Measurements from ENCODE around the gene CHPT1. TPM values are rescaled to one million over a fixed set of nuclear protein-coding genes. Genes with fewer than 3 reads are reported as not detected.
A peak's percentile ranks its signal among the peaks of the same experiment; 100 is the strongest.

The CHPT1 gene
- total and polyA plus RNA-seq, 9 of the 15 experiments (the other 6 are each of a cell fraction or from before 2014, with no cell fraction given), result 15.3 to 210 (median 91.9) TPM

DNA sequence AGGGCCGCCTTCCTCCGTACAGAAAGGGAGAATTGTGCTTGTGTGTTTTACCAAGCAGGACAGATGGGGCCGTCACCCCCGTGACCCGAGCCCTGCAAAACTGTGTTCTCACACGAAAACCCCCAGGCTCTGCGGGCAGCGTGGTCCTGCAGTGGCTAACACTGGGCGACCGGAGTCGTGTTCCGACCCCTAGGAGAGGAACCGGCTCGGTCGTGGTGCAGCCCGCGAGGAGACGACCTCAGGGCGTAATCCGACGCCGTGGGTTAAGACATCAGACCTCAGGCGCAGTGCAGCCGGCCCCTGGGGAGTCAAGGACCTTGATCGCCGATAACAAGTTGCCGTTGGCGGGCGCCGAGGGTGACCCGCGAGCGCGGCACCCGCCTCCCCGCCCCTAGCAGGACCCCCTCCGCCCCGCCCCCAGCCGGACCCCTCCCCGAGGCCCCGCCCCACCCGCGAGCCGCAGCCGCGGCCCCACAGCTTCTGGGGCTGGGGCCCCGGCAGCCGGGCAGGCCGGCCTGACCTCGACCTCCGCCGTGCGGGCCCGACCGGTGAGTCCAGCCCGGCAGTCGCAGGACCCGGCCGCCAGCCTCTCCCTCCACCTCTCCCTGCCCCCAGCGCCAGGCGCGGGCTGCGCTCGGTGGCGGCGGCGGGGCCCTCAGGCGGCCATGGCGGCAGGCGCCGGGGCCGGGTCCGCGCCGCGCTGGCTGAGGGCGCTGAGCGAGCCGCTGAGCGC is at the start of gene CHPT1 (continued):
- TF ChIP-seq FOXK1 (CRISPR knock-in tag; IDR thresholded peaks at IDR 0.05; ENCODE audit: borderline replicate concordance) (no peak), GABPB2 (CRISPR knock-in tag; conservative IDR thresholded peaks at IDR 0.05) (no peak), CREB1 (IDR thresholded peaks at IDR 0.05) (peak; percentile 21; the same call in 1 of the 2 replicates), CREB1 (CRISPR knock-in tag; IDR thresholded peaks at IDR 0.05) (no peak; the same call in 1 of the 2 replicates), HNRNPH1 (optimal IDR thresholded peaks at IDR 0.05; ENCODE audit: low read depth, low read length) (no peak), HSF4 (CRISPR knock-in tag; IDR thresholded peaks at IDR 0.05; ENCODE audit: borderline replicate concordance) (no peak), XRCC5 (IDR thresholded peaks at IDR 0.05; ENCODE audit: low read depth, low read length) (no peak), SLC30A9 (CRISPR knock-in tag; IDR thresholded peaks at IDR 0.05) (no peak), SETDB1 (IDR thresholded peaks at IDR 0.05; ENCODE audit: low read length) (no peak), BRD4 (IDR thresholded peaks at IDR 0.05) (no peak), PCBP1 (IDR thresholded peaks at IDR 0.05; ENCODE audit: low read depth, low read length, poor library complexity, severe bottlenecking) (peak; percentile 11), POLR3A (IDR thresholded peaks at IDR 0.05; ENCODE audit: borderline replicate concordance, extremely low read depth, insufficient read depth, insufficient read length) (no peak)
- TF ChIP-seq, protein P1, sequence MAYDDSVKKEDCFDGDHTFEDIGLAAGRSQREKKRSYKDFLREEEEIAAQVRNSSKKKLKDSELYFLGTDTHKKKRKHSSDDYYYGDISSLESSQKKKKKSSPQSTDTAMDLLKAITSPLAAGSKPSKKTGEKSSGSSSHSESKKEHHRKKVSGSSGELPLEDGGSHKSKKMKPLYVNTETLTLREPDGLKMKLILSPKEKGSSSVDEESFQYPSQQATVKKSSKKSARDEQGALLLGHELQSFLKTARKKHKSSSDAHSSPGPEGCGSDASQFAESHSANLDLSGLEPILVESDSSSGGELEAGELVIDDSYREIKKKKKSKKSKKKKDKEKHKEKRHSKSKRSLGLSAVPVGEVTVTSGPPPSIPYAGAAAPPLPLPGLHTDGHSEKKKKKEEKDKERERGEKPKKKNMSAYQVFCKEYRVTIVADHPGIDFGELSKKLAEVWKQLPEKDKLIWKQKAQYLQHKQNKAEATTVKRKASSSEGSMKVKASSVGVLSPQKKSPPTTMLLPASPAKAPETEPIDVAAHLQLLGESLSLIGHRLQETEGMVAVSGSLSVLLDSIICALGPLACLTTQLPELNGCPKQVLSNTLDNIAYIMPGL (CRISPR knock-in tag; IDR thresholded peaks at IDR 0.05), result no peak
- TF ChIP-seq, protein P2, sequence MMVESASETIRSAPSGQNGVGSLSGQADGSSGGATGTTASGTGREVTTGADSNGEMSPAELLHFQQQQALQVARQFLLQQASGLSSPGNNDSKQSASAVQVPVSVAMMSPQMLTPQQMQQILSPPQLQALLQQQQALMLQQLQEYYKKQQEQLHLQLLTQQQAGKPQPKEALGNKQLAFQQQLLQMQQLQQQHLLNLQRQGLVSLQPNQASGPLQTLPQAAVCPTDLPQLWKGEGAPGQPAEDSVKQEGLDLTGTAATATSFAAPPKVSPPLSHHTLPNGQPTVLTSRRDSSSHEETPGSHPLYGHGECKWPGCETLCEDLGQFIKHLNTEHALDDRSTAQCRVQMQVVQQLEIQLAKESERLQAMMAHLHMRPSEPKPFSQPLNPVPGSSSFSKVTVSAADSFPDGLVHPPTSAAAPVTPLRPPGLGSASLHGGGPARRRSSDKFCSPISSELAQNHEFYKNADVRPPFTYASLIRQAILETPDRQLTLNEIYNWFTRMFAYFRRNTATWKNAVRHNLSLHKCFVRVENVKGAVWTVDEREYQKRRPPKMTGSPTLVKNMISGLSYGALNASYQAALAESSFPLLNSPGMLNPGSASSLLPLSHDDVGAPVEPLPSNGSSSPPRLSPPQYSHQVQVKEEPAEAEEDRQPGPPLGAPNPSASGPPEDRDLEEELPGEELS (CRISPR knock-in tag; IDR thresholded peaks at IDR 0.05; ENCODE audit: borderline replicate concordance), result no peak
- TF ChIP-seq, protein P3, sequence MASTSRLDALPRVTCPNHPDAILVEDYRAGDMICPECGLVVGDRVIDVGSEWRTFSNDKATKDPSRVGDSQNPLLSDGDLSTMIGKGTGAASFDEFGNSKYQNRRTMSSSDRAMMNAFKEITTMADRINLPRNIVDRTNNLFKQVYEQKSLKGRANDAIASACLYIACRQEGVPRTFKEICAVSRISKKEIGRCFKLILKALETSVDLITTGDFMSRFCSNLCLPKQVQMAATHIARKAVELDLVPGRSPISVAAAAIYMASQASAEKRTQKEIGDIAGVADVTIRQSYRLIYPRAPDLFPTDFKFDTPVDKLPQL (IDR thresholded peaks at IDR 0.05; ENCODE audit: extremely low read depth, insufficient read length), result no peak
- TF ChIP-seq, protein P4, sequence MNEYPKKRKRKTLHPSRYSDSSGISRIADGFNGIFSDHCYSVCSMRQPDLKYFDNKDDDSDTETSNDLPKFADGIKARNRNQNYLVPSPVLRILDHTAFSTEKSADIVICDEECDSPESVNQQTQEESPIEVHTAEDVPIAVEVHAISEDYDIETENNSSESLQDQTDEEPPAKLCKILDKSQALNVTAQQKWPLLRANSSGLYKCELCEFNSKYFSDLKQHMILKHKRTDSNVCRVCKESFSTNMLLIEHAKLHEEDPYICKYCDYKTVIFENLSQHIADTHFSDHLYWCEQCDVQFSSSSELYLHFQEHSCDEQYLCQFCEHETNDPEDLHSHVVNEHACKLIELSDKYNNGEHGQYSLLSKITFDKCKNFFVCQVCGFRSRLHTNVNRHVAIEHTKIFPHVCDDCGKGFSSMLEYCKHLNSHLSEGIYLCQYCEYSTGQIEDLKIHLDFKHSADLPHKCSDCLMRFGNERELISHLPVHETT (CRISPR knock-in tag; conservative IDR thresholded peaks at IDR 0.05 in 1 of 2, IDR thresholded peaks at IDR 0.05 in 1 of 2), result peak in 1 of 2 experiments; percentile 65; a peak in 2 of 4 replicates

Data from K562 (cell line).